Activated naive CD4-positive, alpha-beta T cell treated with anti-CD3 and anti-CD28 coated beads, Interleukin-2, amount 50 U/mL, for 16 hours (primary cell): ENCODE measurements around the gene CNNM1.

ENCODE experiments used
- DNase-seq: peaks from one replicate; pipeline ENCODE4 v3.0.0-alpha.2; 2020

CNNM1 gene

GRCh38 chr10:99422529-99423096, 93.5 kb downstream of the CNNM1 start:
- DNase-seq: no peak

DNA sequence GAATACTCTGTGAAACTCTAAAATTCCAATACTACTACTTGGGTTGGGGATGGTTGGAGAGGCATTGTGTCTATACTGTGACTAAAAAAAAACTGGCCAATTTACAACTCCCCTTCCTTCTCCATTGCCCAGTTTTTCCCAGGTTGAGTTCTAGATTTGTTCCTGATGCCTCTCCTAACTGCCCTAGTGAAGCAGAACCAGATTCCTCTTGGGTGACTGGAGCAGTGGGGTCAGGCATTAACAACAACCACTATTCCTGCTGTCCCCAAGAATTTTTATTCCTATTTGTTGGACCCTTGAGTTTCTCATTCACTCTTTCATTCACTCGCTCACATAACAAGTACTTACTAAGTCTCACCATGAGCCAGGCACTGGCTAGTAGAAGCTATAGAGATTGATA, 95.5 kb downstream of the CNNM1 start:
- no peak for DNase-seq

GRCh38 chr10:99425204-99425603, 96.0 kb downstream of the CNNM1 start:
- DNase-seq: no peak

- no peak for DNase-seq
Observed at GRCh38 chr10:99426689-99427088, 97.5 kb downstream of the CNNM1 start.

DNA sequence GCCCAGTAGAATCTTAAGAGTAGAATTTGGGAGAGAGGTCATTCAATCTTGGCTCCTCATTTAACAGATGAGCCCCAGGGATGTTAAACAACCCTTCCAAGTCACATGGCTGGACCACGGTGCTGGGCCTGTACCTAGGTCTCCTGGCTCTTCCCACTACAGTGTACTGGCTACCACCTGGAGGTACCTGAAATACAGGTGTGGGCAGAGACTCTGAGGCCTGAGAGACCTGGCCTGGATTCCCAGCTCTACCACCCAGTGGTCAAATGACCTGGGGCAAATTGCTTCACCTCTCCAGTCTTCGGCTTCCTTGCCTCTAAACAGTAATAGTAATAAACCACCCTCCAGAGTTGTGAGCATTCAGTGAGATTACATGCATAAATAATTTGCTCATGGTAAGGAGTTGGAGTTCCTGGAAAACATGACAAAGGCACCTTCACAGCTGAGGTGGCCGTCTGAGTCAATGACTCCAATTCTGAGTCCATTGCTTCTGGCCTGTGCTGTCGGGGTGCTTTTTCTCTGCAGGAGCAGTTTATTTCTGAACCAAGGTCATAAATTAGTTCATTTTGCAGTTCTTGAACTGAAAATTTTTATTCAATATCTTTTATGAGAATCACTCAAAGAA, 98.5 kb downstream of the CNNM1 start:
- no peak for DNase-seq

DNA sequence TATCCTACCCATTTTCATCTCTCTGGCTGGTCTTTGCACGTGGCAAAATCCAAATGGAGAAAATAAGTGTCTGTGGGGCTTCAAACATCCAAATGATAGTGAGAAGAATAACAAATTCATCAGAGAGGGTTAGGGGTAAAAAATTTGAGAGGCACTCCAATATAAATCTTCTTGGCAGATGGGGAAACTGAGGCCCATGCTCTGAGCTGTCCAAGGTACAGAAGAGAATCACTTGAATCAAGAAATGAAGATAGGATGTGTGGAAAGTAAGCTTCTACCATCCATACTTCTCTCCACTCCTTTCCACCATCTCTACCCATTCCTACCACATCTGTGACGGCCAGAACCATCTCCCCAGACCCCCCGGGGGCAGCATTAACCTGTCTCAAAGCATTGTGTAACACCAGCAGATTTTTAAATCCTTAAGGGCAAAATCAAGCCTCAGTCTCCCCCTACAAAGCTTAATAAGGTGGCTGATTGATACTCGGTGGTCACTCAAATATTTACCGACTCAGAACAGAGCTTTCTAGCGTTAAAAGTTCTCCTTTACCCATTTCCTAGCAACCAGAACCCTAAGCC, 100.5 kb downstream of the CNNM1 start:
- DNase-seq: no peak

- DNase-seq: no peak
Observed at GRCh38 chr10:99430116-99430450, 100.9 kb downstream of the CNNM1 start.

DNA sequence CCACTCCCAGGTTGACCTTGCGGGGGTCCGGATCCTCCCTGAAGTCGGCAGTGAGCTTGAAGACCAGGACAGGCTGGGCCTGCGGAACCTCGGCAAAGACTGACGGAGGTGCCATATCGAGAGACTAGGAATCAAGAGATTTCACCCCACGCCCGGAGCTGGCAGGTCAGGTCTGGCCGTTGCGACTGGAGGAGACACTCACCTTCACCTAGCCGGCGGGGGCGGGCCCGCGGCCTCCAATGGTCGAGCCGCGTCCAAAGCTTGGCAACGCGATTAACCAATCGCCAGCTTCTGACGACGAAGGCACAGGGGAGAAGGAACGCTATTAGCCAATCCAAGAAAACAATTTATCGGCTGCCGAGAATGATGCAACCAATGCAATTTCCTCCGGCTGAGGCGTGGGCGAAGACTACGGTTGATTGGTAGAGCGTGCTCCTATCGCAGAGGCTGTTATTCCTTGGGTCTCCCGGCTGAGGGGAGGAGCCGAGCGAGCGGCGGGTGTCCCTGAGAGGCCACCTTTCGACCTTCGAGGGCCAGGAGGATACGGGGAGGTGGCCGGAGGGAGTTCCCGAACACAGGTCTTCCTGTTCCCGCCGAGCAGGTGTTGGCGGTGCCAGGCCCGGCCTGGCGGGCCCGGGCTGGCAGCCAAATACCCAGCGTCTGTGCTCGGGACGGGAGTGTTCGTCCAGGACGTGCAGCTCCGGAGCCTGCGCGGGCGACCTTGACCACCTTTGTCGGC, 101.5 kb downstream of the CNNM1 start, which contains the start of gene GOT1:
TSS of gene GOT1 (minus strand) at position 174 of the 739 bp plus-strand sequence. CDS start at position 115, 59 bp downstream.
- DNase-seq: peak; percentile 95

DNA sequence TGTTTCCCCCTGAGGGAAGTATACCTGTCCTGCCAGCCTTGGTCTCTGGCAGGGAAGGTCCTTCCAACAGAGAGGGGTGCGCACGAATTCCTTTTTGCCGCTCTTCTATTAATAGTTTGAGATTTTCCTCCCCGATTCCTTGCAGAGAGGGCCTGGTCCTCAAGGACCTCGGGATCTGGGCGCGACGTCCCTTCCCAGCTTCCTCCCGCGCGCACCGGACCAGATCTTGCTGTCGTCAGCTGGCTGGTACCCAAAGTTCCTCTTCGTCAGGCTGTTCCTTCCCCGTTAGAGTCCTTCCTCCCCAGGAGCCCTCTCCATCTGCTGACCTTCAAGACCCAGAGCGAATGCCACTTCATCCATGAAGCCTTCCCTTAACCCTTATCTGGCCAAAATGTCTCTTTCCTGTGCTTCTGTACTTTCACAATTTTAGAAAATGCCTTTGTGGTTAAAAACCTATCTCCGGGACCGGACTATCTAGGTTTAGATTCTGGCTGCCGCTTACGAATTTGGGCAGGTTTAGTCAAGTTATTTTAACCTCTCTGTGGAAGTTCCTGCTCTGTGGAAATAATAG, 102.1 kb downstream of the CNNM1 start:
- peak; percentile 11 for DNase-seq

DNA sequence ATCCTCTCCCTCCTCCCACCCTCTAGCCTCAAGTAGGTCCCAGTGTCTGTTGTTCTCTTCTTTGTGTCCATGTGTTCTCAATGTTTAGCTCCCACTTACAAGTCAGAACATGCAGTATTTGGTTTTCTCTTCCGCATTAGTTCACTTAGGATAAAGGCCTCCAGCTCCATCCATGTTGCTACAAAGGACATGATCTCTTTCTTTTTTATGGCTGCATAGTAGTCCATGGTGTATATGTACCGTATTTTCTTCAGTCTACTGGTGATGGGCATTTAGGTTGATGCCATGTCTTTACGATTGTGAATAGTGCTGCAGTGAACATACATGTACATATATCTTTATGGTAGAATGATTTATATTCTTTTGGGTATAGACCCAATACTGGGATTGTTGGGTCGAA, 102.9 kb downstream of the CNNM1 start:
- no peak for DNase-seq

DNA sequence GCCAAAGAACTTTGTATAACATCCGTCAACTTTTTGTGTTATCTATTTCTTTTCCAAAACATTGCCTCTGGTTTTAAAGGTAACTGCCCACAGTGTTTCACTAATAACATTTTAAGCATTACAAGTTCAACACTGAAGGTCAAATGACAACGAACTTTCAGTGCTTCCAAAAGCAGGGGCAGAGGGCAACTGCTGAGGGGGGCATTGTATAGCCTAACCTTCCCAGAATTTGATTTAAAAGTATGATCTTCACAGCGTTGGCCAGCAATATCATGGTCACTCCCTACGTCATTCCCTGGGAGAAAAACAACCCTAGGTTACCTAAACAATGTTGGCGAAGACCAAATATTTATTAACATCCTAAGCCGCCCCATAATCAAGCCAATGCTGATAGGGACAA, 103.7 kb downstream of the CNNM1 start:
- DNase-seq: no peak

DNA sequence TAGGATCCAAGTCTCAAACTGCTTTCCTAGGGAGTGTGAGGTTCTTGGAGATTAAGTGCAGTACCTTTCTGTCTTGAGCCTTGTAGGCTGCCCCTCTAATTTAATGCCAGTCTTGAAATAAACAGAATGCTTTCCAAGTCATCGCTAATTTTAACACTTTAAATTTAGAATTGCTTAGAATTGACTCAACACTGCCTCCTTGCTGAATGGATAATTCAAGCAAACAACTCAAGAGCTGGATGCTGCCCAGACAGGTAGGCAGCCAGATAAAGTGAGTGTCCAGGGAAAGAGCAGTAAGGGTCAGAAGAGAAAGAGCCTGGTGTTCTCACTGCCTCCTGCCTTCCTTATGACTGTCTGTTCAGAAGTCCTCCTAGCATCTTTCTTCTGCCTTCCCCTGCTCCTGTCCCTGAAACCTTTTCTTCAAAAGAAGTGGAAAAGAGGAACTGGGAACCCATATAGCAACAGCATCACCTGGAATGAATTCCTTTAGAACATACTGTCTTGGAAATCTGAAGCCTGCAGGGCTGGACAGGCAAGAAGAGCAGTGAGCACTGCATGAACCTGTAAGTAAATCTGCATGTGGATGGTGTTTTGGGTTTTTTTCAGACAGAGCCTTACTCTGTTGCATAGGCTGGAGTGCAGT, 104.3 kb downstream of the CNNM1 start:
- no peak for DNase-seq

DNA sequence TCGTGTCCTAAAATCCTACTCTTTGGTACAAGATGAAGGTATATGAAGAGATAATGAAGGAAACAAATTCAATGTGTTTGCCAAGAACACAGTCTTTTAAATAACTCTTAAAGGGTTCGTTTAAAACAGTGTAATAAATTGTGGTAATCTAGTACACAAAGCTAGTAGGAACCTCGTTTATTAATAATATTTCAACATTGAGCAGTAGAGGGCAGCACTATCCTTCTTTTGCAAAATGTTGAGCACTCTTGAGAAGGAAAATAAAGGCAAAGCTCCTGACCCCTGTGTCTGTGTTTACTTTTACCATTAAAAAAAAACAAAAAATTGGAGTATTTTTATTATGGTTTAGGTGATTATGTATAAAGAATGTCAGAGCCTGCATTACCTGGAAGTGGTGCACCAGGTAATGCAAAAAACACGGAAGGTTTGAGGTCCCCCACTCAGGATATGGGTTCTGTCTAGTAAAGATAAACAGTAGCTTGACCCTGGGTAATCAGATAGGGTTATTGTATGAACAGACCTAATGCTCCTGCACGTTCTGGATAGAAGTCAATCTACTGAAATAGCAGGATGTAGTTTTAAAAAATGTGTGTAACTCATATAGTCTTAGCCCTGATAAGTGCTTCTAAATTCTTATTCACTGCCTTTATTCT, 107.0 kb downstream of the CNNM1 start:
- no peak for DNase-seq

GRCh38 chr10:99438890-99439289, 109.7 kb downstream of the CNNM1 start:
- no peak for DNase-seq

- DNase-seq: no peak
Observed at GRCh38 chr10:99442394-99442793, 113.2 kb downstream of the CNNM1 start.

- no peak for DNase-seq
Observed at GRCh38 chr10:99443500-99443899, 114.3 kb downstream of the CNNM1 start.
